Measurements from ENCODE around the gene REC114.
A peak's percentile ranks its signal among the peaks of the same experiment; 100 is the strongest.

Gene REC114

DNA sequence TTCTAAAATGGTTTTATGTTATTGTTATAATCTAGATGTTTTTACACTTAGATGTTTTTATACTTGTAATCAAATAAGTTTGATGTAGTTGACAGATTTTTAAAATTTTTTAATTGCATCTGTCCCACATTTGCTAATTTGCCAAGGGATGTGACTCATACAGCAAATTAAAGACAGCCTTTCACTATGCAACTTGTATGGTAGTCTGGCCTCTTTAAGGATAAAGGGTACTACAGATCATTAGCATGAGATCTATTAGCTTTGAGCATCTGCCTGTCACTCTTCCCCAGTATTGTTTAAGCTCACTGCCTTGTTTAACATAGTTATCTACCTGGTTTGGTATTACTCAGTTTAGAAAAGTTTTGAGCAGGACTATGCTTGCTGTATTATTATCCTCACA lies 107.2 kb downstream of the REC114 start:
- no peak overlapping the region for H3K4me3 ChIP-seq (ENCODE audit: low read depth, low read length)

DNA sequence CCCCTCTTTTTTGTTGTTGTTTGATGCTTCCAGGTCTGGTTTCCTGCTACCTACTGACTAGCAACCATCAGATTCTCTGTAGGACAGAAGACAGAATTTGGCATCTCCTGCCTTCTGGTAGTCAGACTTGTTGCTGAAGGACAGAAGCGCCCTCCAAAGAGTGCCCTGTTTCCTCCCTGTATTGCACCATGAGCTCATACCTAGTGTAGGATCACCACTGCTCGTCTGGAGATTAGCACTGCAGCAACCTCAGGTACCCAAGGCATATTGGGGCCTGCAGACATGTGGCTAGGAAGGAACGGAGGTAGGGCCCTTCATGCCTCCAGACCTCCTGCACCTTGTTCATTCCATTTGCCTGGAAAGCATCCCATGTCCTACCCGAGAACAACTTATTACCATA lies 112.1 kb downstream of the REC114 start:
- no peak overlapping the region for H3K4me3 ChIP-seq (ENCODE audit: low read depth, low read length)
- TF ChIP-seq, protein P1, sequence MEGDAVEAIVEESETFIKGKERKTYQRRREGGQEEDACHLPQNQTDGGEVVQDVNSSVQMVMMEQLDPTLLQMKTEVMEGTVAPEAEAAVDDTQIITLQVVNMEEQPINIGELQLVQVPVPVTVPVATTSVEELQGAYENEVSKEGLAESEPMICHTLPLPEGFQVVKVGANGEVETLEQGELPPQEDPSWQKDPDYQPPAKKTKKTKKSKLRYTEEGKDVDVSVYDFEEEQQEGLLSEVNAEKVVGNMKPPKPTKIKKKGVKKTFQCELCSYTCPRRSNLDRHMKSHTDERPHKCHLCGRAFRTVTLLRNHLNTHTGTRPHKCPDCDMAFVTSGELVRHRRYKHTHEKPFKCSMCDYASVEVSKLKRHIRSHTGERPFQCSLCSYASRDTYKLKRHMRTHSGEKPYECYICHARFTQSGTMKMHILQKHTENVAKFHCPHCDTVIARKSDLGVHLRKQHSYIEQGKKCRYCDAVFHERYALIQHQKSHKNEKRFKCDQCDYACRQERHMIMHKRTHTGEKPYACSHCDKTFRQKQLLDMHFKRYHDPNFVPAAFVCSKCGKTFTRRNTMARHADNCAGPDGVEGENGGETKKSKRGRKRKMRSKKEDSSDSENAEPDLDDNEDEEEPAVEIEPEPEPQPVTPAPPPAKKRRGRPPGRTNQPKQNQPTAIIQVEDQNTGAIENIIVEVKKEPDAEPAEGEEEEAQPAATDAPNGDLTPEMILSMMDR (IDR thresholded peaks at IDR 0.05; ENCODE audit: low read depth, low read length): no peak

More for the DNA sequence above, 107.2 kb downstream of the REC114 start:
- TF ChIP-seq, protein P1 (IDR thresholded peaks at IDR 0.05; ENCODE audit: low read depth, low read length): no peak

DNA sequence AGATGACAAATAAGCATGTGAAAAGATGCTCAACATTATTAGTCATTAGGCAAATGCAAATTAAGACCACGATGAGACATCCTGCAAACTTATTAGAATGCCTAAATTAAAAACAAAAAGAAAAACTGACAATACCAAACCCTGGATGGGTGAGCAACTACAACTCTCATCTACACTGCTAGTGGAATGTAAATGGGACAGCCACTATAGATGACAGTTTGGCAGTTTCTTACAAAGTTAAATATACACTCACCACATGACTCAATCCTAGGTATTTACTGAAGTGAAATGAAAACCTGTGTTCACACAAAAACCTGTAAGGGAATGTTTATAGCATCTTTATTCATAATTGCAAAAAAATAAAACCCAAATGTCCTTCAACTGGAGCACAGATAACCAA lies 115.6 kb downstream of the REC114 start:
- H3K4me3 ChIP-seq (ENCODE audit: low read depth, low read length): no peak overlapping the region
- TF ChIP-seq, protein P1 (IDR thresholded peaks at IDR 0.05; ENCODE audit: low read depth, low read length): no peak

DNA sequence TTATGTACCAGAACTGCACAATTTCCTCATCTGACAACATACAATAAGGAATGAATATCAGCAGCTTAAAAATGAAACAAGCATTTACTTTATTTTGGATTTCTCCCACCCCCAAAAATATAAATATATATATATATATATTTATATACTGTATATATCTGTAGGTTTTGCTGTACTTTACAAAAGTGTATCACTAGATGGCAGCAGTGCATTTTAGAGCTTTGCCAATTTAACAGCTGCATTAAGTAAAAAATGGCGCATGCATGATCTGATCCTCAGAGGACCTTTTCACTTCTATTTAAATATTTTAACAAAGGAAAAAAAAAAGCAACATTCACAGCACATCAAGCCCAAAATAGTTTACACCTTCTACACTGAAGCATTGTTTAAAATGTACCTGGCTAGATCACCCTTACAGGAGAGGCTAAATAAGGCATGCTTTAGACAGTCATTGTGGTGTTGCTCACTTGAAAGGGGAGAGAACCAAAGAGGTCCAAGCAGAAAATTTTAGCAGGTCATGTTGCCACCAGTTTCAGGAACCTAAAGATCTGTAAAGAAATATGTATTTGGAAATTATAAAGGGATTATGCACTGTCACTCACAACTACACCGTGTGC lies 117.6 kb downstream of the REC114 start:
- H3K4me3 ChIP-seq (ENCODE audit: low read depth, low read length): no peak overlapping the region
- TF ChIP-seq, protein P1 (IDR thresholded peaks at IDR 0.05; ENCODE audit: low read depth, low read length): peak; percentile 13; the same call in 1 of the 2 replicates

- no peak overlapping the region for H3K4me3 ChIP-seq (ENCODE audit: low read depth, low read length)
- TF ChIP-seq, protein P1 (IDR thresholded peaks at IDR 0.05; ENCODE audit: low read depth, low read length): no peak
These were observed 121.3 kb downstream of the REC114 start for GRCh38 chr15:73564255-73564654.

DNA sequence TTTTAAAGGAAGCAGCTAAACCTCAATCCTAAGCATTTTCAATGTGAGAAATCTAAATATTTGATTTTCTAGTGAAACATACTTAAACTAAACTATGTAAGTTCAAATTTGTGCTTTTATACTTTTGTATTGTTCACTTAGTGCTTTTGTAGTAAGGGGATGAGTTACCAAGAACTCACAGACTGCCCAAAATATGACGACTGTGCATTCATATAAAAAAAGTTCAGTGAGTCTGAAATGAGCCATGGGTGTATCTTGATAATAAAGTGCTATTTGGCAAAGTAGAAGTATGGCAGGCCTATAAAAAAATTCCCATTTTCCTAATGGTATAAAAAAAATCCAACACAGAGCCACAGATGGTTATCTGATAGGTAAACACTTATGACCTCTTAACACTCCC lies 124.1 kb downstream of the REC114 start:
- no peak overlapping the region for H3K4me3 ChIP-seq (ENCODE audit: low read depth, low read length)
- TF ChIP-seq, protein P1 (IDR thresholded peaks at IDR 0.05; ENCODE audit: low read depth, low read length): no peak

- no peak overlapping the region for H3K4me3 ChIP-seq (ENCODE audit: low read depth, low read length)
- TF ChIP-seq, protein P1 (IDR thresholded peaks at IDR 0.05; ENCODE audit: low read depth, low read length): no peak
These were observed 125.8 kb downstream of the REC114 start for GRCh38 chr15:73568564-73569280.
